HG03045 (cell line): ENCODE results near the gene TRIM44.
"Not testable (repeated sequence)": the region's sequence is repeated elsewhere in the genome, so short reads cannot be mapped to it uniquely, and the experiment has no call there.

Source experiments
- ATAC-seq: cut with Tn5 transposase; IDR thresholded peaks from one replicate; pipeline ENCODE4 v1.9.1; 2021; ENCODE audit warnings: mild to moderate bottlenecking, moderate library complexity; ENCODE audit not compliant: unreplicated experiment

The TRIM44 gene

GRCh38 chr11:35750315-35750714 lies 87.7 kb downstream of the TRIM44 start:
- ATAC-seq: no peak

GRCh38 chr11:35750981-35751663 lies 88.5 kb downstream of the TRIM44 start:
- ATAC-seq: no peak

GRCh38 chr11:35751664-35752061 lies 89.1 kb downstream of the TRIM44 start:
- no peak for ATAC-seq

GRCh38 chr11:35752115-35752514 lies 89.5 kb downstream of the TRIM44 start:
- ATAC-seq: no peak

- ATAC-seq: not testable (repeated sequence)
These were observed 91.0 kb downstream of the TRIM44 start for GRCh38 chr11:35753573-35753972.

- not testable (repeated sequence) for ATAC-seq
These were observed 97.4 kb downstream of the TRIM44 start for GRCh38 chr11:35759951-35760350.

- ATAC-seq: no peak
These were observed 99.3 kb downstream of the TRIM44 start for GRCh38 chr11:35761899-35762298.

GRCh38 chr11:35763301-35763700 lies 100.7 kb downstream of the TRIM44 start:
- no peak for ATAC-seq

GRCh38 chr11:35763765-35764164 lies 101.2 kb downstream of the TRIM44 start:
- no peak for ATAC-seq

- no peak for ATAC-seq
These were observed 101.8 kb downstream of the TRIM44 start for GRCh38 chr11:35764417-35764816.

- ATAC-seq: no peak
These were observed 102.6 kb downstream of the TRIM44 start for GRCh38 chr11:35765211-35765610.

GRCh38 chr11:35766651-35767050 lies 104.1 kb downstream of the TRIM44 start:
- ATAC-seq: no peak

- ATAC-seq: not testable (repeated sequence)
These were observed 107.8 kb downstream of the TRIM44 start for GRCh38 chr11:35770425-35770824.

GRCh38 chr11:35771722-35772121 lies 109.1 kb downstream of the TRIM44 start:
- ATAC-seq: no peak

GRCh38 chr11:35777241-35777640 lies 114.7 kb downstream of the TRIM44 start:
- not testable (repeated sequence) for ATAC-seq

GRCh38 chr11:35778943-35779342 lies 116.4 kb downstream of the TRIM44 start:
- ATAC-seq: not testable (repeated sequence)

GRCh38 chr11:35779409-35779808 lies 116.8 kb downstream of the TRIM44 start:
- no peak for ATAC-seq

GRCh38 chr11:35780951-35781860 lies 118.6 kb downstream of the TRIM44 start:
- ATAC-seq: no peak

GRCh38 chr11:35781861-35782470 lies 119.4 kb downstream of the TRIM44 start:
- ATAC-seq: no peak

- ATAC-seq: no peak
These were observed 121.2 kb downstream of the TRIM44 start for GRCh38 chr11:35783809-35784208.

GRCh38 chr11:35784699-35785098 lies 122.1 kb downstream of the TRIM44 start:
- no peak for ATAC-seq
